ENCODE measurements around the gene HNRNPF. TPM values are rescaled to one million over a fixed set of nuclear protein-coding genes. Genes with fewer than 3 reads are reported as not detected.

HNRNPF gene
- total and polyA plus RNA-seq, 4 donors = 64.5 to 150 (median 113) TPM

GRCh38 chr10:43402176-43402575, 6.8 kb downstream of the HNRNPF start:
- peaks cover 0 to 9% (median 4%) of the 10 kb centered on the region in 4 donors for H3K36me3 ChIP-seq (ENCODE audit: control insufficient read depth in 4 of 4, insufficient read depth in 3 of 4, low read depth in 1 of 4, low read length in 3 of 4)
- 53% methylated on average over 4 of the region's 4 CpGs for WGBS
- no peaks in the 10 kb centered on the region for H3K27me3 ChIP-seq (ENCODE audit: control insufficient read depth in 4 of 4, insufficient read depth in 4 of 4, low read length in 3 of 4)
- DNase-seq (ENCODE audit: low spot score) = no peak
- H3K4me3 ChIP-seq (ENCODE audit: low read depth in 1 of 3, low read length in 3 of 3) = no peak overlapping the region
- no peaks in the 10 kb centered on the region for H3K9me3 ChIP-seq (ENCODE audit: control insufficient read depth in 4 of 4, low read length in 3 of 4)
- no peak overlapping the region for H3K9ac ChIP-seq (ENCODE audit: low read depth in 1 of 2, low read length in 2 of 2)
- no peak overlapping the region for H3K27ac ChIP-seq (ENCODE audit: low read depth in 1 of 2, low read length in 2 of 2)
- TF ChIP-seq, protein P1, sequence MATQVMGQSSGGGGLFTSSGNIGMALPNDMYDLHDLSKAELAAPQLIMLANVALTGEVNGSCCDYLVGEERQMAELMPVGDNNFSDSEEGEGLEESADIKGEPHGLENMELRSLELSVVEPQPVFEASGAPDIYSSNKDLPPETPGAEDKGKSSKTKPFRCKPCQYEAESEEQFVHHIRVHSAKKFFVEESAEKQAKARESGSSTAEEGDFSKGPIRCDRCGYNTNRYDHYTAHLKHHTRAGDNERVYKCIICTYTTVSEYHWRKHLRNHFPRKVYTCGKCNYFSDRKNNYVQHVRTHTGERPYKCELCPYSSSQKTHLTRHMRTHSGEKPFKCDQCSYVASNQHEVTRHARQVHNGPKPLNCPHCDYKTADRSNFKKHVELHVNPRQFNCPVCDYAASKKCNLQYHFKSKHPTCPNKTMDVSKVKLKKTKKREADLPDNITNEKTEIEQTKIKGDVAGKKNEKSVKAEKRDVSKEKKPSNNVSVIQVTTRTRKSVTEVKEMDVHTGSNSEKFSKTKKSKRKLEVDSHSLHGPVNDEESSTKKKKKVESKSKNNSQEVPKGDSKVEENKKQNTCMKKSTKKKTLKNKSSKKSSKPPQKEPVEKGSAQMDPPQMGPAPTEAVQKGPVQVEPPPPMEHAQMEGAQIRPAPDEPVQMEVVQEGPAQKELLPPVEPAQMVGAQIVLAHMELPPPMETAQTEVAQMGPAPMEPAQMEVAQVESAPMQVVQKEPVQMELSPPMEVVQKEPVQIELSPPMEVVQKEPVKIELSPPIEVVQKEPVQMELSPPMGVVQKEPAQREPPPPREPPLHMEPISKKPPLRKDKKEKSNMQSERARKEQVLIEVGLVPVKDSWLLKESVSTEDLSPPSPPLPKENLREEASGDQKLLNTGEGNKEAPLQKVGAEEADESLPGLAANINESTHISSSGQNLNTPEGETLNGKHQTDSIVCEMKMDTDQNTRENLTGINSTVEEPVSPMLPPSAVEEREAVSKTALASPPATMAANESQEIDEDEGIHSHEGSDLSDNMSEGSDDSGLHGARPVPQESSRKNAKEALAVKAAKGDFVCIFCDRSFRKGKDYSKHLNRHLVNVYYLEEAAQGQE (IDR thresholded peaks at IDR 0.05) = no peak
- TF ChIP-seq ZBTB33 (IDR thresholded peaks at IDR 0.05) (no peak), GABPA (IDR thresholded peaks at IDR 0.05 in 1 of 2, conservative IDR thresholded peaks at IDR 0.05 in 1 of 2) (no peak), JUND (IDR thresholded peaks at IDR 0.05) (no peak), EGR1 (IDR thresholded peaks at IDR 0.05; ENCODE audit: low read depth in 2 of 2) (no peak), FOXA1 (IDR thresholded peaks at IDR 0.05) (no peak), SP1 (IDR thresholded peaks at IDR 0.05) (no peak), NR2F2 (IDR thresholded peaks at IDR 0.05) (no peak), HNF4A (conservative IDR thresholded peaks at IDR 0.05) (no peak), HNF4G (IDR thresholded peaks at IDR 0.05) (no peak), TAF1 (conservative IDR thresholded peaks at IDR 0.05) (no peak), RAD21 (IDR thresholded peaks at IDR 0.05) (no peak), RXRA (IDR thresholded peaks at IDR 0.05) (no peak), YY1 (IDR thresholded peaks at IDR 0.05) (no peak), FOXA2 (IDR thresholded peaks at IDR 0.05) (no peak)
- TF ChIP-seq, protein P2, sequence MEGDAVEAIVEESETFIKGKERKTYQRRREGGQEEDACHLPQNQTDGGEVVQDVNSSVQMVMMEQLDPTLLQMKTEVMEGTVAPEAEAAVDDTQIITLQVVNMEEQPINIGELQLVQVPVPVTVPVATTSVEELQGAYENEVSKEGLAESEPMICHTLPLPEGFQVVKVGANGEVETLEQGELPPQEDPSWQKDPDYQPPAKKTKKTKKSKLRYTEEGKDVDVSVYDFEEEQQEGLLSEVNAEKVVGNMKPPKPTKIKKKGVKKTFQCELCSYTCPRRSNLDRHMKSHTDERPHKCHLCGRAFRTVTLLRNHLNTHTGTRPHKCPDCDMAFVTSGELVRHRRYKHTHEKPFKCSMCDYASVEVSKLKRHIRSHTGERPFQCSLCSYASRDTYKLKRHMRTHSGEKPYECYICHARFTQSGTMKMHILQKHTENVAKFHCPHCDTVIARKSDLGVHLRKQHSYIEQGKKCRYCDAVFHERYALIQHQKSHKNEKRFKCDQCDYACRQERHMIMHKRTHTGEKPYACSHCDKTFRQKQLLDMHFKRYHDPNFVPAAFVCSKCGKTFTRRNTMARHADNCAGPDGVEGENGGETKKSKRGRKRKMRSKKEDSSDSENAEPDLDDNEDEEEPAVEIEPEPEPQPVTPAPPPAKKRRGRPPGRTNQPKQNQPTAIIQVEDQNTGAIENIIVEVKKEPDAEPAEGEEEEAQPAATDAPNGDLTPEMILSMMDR (IDR thresholded peaks at IDR 0.05; ENCODE audit: low read depth, low read length, missing input control) = no peak
- TF ChIP-seq, protein P3, sequence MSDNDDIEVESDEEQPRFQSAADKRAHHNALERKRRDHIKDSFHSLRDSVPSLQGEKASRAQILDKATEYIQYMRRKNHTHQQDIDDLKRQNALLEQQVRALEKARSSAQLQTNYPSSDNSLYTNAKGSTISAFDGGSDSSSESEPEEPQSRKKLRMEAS (IDR thresholded peaks at IDR 0.05) = no peak
- TF ChIP-seq, protein P4, sequence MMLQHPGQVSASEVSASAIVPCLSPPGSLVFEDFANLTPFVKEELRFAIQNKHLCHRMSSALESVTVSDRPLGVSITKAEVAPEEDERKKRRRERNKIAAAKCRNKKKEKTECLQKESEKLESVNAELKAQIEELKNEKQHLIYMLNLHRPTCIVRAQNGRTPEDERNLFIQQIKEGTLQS (IDR thresholded peaks at IDR 0.05) = no peak
- H3K4me1 ChIP-seq (ENCODE audit: control insufficient read depth in 4 of 4, insufficient read depth in 4 of 4, low read length in 3 of 4) = peaks cover 19 to 76% (median 62%) of the 10 kb centered on the region in 4 donors
